Raji (cell line): Measurements from ENCODE around the gene C1orf146.

ENCODE experiments used
- POLR2A ChIP-seq: IDR thresholded peaks from 2 replicates; pipeline ENCODE4 v1.6.1; 2011; ENCODE audit warnings: low read depth, low read length, control low read depth; ENCODE audit not compliant: insufficient read depth

The C1orf146 gene

DNA sequence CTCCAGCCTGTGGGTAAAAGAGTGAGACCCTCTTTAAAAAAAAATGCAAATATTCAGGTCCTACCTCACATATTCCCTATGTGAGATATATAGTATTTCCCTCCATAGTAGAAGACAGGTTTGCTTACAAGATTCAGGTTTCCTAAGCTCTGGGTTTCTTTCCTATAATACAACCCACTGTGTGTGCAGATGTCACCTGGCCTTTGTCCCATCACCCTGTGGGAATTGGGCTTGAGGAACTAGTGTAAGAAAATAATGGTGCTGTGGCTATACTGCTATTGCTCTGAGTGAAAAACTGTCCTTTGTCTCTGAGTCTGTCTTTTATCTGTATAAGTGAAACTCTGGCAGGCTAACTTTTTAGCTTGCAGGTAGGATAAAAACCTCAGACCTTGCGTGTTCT is 13.0 kb downstream of the C1orf146 start:
- no peak for TF ChIP-seq POLR2A

GRCh38 chr1:92240034-92240433 is 22.3 kb downstream of the C1orf146 start:
- TF ChIP-seq POLR2A = no peak

DNA sequence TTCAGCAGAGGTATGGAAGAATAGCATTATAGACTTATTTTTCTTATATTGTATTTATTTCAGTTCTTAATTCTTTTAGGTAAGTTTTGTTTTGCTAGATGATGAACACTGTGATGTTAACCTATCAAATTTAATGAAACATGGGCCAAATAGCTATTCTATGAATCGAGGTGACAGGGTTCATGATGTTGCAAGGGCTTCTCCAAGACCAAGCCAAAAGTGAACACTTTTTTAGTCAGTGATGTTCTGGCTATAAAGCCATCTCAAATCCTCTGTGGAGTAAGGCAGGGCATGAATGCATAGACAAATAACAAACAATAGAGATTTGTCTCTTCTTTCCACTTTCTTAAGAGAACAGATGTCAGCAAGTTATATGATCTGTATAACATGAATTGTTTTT is 26.7 kb downstream of the C1orf146 start:
- TF ChIP-seq POLR2A = no peak

- TF ChIP-seq POLR2A = no peak
Observed at GRCh38 chr1:92259350-92259749, 41.6 kb downstream of the C1orf146 start.

- TF ChIP-seq POLR2A = no peak
Observed at GRCh38 chr1:92262516-92262915, 44.8 kb downstream of the C1orf146 start.

GRCh38 chr1:92273039-92273438 is 55.3 kb downstream of the C1orf146 start:
- TF ChIP-seq POLR2A = no peak

- TF ChIP-seq POLR2A = no peak
Observed at GRCh38 chr1:92274939-92275338, 57.2 kb downstream of the C1orf146 start.

DNA sequence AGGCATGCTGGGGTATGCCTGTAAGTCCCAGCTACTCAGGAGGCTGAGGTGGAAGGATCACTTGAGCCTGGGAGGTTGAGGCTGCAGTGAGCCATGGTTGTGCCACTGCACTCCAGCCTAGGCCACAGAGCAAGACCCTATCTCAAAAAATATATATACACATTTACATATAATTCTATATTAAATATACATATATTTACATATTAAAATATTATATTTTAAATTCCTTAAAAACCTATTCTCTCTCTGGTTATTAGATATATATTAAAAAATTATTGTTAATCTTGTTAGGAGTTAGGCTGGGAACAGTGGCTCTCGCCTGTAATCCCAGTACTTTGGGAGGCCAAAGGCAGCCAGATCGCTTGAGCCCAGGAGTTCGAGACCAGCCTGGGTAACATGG is 58.4 kb downstream of the C1orf146 start:
- TF ChIP-seq POLR2A = no peak

DNA sequence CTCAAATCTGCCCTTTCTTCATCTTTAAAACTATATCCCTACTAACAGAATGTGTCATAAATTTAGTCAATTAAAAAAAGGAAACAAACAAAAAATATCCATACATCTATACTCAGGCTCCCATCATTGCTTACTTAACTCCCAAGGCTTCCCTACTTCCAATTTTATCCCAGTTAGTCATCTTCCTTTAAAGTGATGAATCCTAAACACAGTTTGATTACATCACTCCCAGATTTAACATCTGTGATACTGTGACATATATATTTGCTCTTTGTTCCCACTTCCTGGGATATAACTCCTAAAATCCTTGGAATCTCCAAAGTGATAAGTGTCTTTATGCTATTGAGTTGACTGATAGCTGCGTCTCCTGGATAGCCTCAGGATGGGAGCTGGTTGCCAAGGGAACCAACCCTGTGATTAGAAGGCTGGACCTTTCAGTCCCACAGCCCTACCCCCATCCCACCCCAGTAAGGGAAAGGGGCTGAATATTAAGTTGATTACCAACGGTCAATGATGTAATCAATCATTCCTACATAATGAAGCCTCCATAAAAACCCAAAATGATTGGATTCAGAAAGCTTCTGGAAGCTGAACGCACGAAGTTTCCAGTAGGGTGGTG is 59.5 kb downstream of the C1orf146 start:
- no peak for TF ChIP-seq POLR2A

- no peak for TF ChIP-seq POLR2A
Observed at GRCh38 chr1:92291372-92291999, 73.8 kb downstream of the C1orf146 start.
